ENCODE results near the gene DDX28. TPM values are rescaled to one million over a fixed set of nuclear protein-coding genes. Genes with fewer than 3 reads are reported as not detected.

DDX28 gene
- polyA plus RNA-seq, 3 donors, result 14.7 to 42.9 (median 27.7) TPM

- WGBS (ENCODE audit: insufficient coverage), result 83% methylated on average over 2 of the region's 5 CpGs
- Histone ChIP-seq H3K27ac (ENCODE audit: low read depth in 1 of 2, low read length in 2 of 2) (no peak overlapping the region), H3K4me1 (ENCODE audit: control insufficient read depth in 1 of 2, insufficient read depth in 2 of 2, low read length in 2 of 2) (peaks cover 33 to 39% of the 10 kb centered on the region in 2 donors), H4K20me1 (ENCODE audit: insufficient read depth, low read length) (peaks cover 26% of the 10 kb centered on the region), H3K27me3 (ENCODE audit: control insufficient read depth in 2 of 2, insufficient read depth in 2 of 2, low read length in 2 of 2) (no peaks in the 10 kb centered on the region), H3K9ac (ENCODE audit: insufficient read depth, low read length, poor library complexity, severe bottlenecking) (no peak overlapping the region), H3K4me3 (replicated peaks in 1 of 3; ENCODE audit: low read depth in 2 of 3, low read length in 3 of 3) (no peak overlapping the region), H2AFZ (ENCODE audit: insufficient read depth, low read depth, low read length, poor library complexity, severe bottlenecking) (no peak overlapping the region), H3K79me2 (ENCODE audit: insufficient read depth, low read length) (peaks cover 1% of the 10 kb centered on the region), H3K36me3 (replicated peaks in 1 of 2; ENCODE audit: control insufficient read depth in 1 of 2, insufficient read depth in 2 of 2, low read length in 2 of 2) (peaks cover 13 to 25% of the 10 kb centered on the region in 2 donors), H3K9me3 (replicated peaks in 1 of 2; ENCODE audit: control insufficient read depth in 1 of 2, insufficient read depth in 1 of 2, low read length in 2 of 2) (no peaks in the 10 kb centered on the region), H3K4me2 (replicated peaks; ENCODE audit: extremely low read depth, low read length, poor library complexity, severe bottlenecking) (no peak overlapping the region)
- Mint-ChIP-seq H3K4me1 (peaks cover 54% of the 10 kb centered on the region), H3K36me3 (peaks cover 18 to 22% of the 10 kb centered on the region in 2 donors), H3K4me3 (no peak overlapping the region), H3K27ac (peak overlapping the region in 1 of 7 donors; percentile 73), H3K27me3 (ENCODE audit: low read depth in 3 of 3) (peaks cover 0 to 2% (median 0%) of the 10 kb centered on the region in 3 donors), H3K9me3 (peaks cover 0 to 8% (median 3%) of the 10 kb centered on the region in 7 donors)
- intact Hi-C loops (cut with micrococcal nuclease), result no loop called here
- no peak for DNase-seq
- TF ChIP-seq, protein P1, sequence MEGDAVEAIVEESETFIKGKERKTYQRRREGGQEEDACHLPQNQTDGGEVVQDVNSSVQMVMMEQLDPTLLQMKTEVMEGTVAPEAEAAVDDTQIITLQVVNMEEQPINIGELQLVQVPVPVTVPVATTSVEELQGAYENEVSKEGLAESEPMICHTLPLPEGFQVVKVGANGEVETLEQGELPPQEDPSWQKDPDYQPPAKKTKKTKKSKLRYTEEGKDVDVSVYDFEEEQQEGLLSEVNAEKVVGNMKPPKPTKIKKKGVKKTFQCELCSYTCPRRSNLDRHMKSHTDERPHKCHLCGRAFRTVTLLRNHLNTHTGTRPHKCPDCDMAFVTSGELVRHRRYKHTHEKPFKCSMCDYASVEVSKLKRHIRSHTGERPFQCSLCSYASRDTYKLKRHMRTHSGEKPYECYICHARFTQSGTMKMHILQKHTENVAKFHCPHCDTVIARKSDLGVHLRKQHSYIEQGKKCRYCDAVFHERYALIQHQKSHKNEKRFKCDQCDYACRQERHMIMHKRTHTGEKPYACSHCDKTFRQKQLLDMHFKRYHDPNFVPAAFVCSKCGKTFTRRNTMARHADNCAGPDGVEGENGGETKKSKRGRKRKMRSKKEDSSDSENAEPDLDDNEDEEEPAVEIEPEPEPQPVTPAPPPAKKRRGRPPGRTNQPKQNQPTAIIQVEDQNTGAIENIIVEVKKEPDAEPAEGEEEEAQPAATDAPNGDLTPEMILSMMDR (IDR thresholded peaks at IDR 0.05), result no peak
These were observed 36.1 kb downstream of the DDX28 start for GRCh38 chr16:67986949-67987348.

GRCh38 chr16:67982011-67982696, 40.9 kb downstream of the DDX28 start:
- H3K27me3 ChIP-seq (ENCODE audit: control insufficient read depth in 2 of 2, insufficient read depth in 2 of 2, low read length in 2 of 2), result no peaks in the 10 kb centered on the region

More at GRCh38 chr16:67982011-67982696, 40.9 kb downstream of the DDX28 start:
- Histone ChIP-seq H3K9ac (ENCODE audit: insufficient read depth, low read length, poor library complexity, severe bottlenecking) (no peak overlapping the region), H3K4me2 (replicated peaks; ENCODE audit: extremely low read depth, low read length, poor library complexity, severe bottlenecking) (no peak overlapping the region), H3K36me3 (replicated peaks in 1 of 2; ENCODE audit: control insufficient read depth in 1 of 2, insufficient read depth in 2 of 2, low read length in 2 of 2) (no peaks in the 10 kb centered on the region), H4K20me1 (ENCODE audit: insufficient read depth, low read length) (no peaks in the 10 kb centered on the region), H3K9me3 (replicated peaks in 1 of 2; ENCODE audit: control insufficient read depth in 1 of 2, insufficient read depth in 1 of 2, low read length in 2 of 2) (no peaks in the 10 kb centered on the region), H3K79me2 (ENCODE audit: insufficient read depth, low read length) (no peaks in the 10 kb centered on the region), H3K4me1 (ENCODE audit: control insufficient read depth in 1 of 2, insufficient read depth in 2 of 2, low read length in 2 of 2) (peaks cover 24 to 25% of the 10 kb centered on the region in 2 donors), H3K4me3 (replicated peaks in 1 of 3; ENCODE audit: low read depth in 2 of 3, low read length in 3 of 3) (no peak overlapping the region), H3K27ac (ENCODE audit: low read depth in 1 of 2, low read length in 2 of 2) (no peak overlapping the region), H2AFZ (ENCODE audit: insufficient read depth, low read depth, low read length, poor library complexity, severe bottlenecking) (no peak overlapping the region)
- peaks cover 0 to 13% (median 0%) of the 10 kb centered on the region in 3 donors for H3K27me3 Mint-ChIP-seq (ENCODE audit: low read depth in 3 of 3)
- no peak overlapping the region for H3K4me3 Mint-ChIP-seq
- DNase-seq, result no peak
- H3K4me1 Mint-ChIP-seq, result peaks cover 30% of the 10 kb centered on the region
- H3K36me3 Mint-ChIP-seq, result no peaks in the 10 kb centered on the region
- no peak overlapping the region for H3K27ac Mint-ChIP-seq
- TF ChIP-seq, protein P1 (IDR thresholded peaks at IDR 0.05), result no peak
- 97% methylated on average over 40 of the region's 49 CpGs for WGBS (ENCODE audit: insufficient coverage)
- H3K9me3 Mint-ChIP-seq, result peaks cover 0 to 8% (median 3%) of the 10 kb centered on the region in 7 donors
- intact Hi-C loops (cut with micrococcal nuclease), result no loop called here

All from CD14-positive monocyte (primary cell).